Esophagus muscularis mucosa (tissue), 4 donors: ENCODE data around the gene TNK2.

ENCODE experiments used
- EP300 ChIP-seq: sonication (generic); formaldehyde crosslinking; IDR thresholded peaks from one replicate; pipeline ENCODE4 v1.6.1; 2017; ENCODE audit warnings: antibody characterized with exemption
- POLR2A ChIP-seq: fragments of 450-650 bp; IDR thresholded peaks from one replicate; pipeline ENCODE4 v1.6.1; 2017; ENCODE audit warnings: antibody characterized with exemption, moderate library complexity, mild to moderate bottlenecking, low read depth
- TF ChIP-seq, protein P1 (sequence below), 3 experiments: fragments of 200-600 bp in 2 of 3; fragments of 450-650 bp in 1 of 3; sonication (generic) in 2 of 3; IDR thresholded peaks; one replicate each; pipeline ENCODE4 v1.5.1; 2017 to 2019; ENCODE audit warnings: antibody characterized with exemption in 3 of 3, mild to moderate bottlenecking in 2 of 3, moderate library complexity in 1 of 3

- no peak for TF ChIP-seq EP300
- TF ChIP-seq, protein P1, sequence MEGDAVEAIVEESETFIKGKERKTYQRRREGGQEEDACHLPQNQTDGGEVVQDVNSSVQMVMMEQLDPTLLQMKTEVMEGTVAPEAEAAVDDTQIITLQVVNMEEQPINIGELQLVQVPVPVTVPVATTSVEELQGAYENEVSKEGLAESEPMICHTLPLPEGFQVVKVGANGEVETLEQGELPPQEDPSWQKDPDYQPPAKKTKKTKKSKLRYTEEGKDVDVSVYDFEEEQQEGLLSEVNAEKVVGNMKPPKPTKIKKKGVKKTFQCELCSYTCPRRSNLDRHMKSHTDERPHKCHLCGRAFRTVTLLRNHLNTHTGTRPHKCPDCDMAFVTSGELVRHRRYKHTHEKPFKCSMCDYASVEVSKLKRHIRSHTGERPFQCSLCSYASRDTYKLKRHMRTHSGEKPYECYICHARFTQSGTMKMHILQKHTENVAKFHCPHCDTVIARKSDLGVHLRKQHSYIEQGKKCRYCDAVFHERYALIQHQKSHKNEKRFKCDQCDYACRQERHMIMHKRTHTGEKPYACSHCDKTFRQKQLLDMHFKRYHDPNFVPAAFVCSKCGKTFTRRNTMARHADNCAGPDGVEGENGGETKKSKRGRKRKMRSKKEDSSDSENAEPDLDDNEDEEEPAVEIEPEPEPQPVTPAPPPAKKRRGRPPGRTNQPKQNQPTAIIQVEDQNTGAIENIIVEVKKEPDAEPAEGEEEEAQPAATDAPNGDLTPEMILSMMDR (IDR thresholded peaks at IDR 0.05), result no peak
- no peak for TF ChIP-seq POLR2A
These were observed 31.1 kb downstream of the TNK2 start for GRCh38 chr3:195877136-195877715.
